K562 (cell line): Measurements from ENCODE around the gene GPSM3. TPM values are rescaled to one million over a fixed set of nuclear protein-coding genes. Genes with fewer than 3 reads are reported as not detected.

Experiments used
- ATAC-seq: fragments of 200-7000 bp; cut with Tn5 transposase; 3 replicates; pipeline ENCODE4 v1.9.1; 2020; ENCODE audit warnings: moderate library complexity
- BruUV-seq: library from RNA; stranded (reverse); fragments of 400-500 nt; replicated peaks from 2 replicates; lab custom pipeline; 2021; lab: Mats Ljungman, UMichigan
- CTCF ChIA-PET: fragments of 300-600 bp; formaldehyde crosslinking; extraction: SDS; loops from one replicate; lab custom pipeline; 2021; ENCODE audit warnings: low intra/inter-chr PET ratio; lab: Yijun Ruan, JAX
- POLR2A ChIA-PET: fragments of 300-600, 350-650 bp; sonication (Branson Sonifier 250); formaldehyde crosslinking; extraction: SDS; loops from one replicate; lab custom pipeline; 2021; ENCODE audit warnings: antibody characterized with exemption, inconsistent platforms; lab: Yijun Ruan, JAX
- DNase-seq, 4 experiments: peaks; one replicate each; pipeline versions ENCODE4 v3.0.0 to v3.0.0-alpha.2; 2011 to 2018; ENCODE audit warnings: low spot score in 3 of 4, mixed read lengths in 3 of 4; ENCODE audit errors: extremely low read depth in 1 of 4
- FAIRE-seq: peaks from 2 replicates; lab custom pipeline; 2011; peaks lifted over from hg19 to GRCh38; lab: Jason Lieb, UNC
- H2AFZ ChIP-seq: 2 replicates; pipeline ENCODE4 v1.6.0; 2011; ENCODE audit warnings: low read depth, low read length, control low read depth, inconsistent platforms
- H3K27ac ChIP-seq: fragments of 200-600 bp; 3 replicates; pipeline ENCODE4 v1.8.0; 2011; ENCODE audit warnings: low read depth, mild to moderate bottlenecking, control low read depth, inconsistent platforms, low read length, moderate library complexity, mixed read lengths; ENCODE audit errors: extremely low read depth
- H3K27me3 ChIP-seq, 2 experiments: fragments of 300-600 bp in 1 of 2; 2 replicates in 1 of 2; 3 replicates in 1 of 2; pipeline versions ENCODE4 v1.6.0 to v1.8.0; 2011; ENCODE audit warnings: inconsistent platforms in 2 of 2, low read length in 2 of 2, mild to moderate bottlenecking in 1 of 2, mixed read lengths in 1 of 2, moderate library complexity in 1 of 2; ENCODE audit not compliant: control insufficient read depth in 2 of 2, insufficient read depth in 2 of 2
- H3K36me3 ChIP-seq: fragments of 300-600 bp; 3 replicates; pipeline ENCODE4 v1.8.0; 2011; ENCODE audit warnings: mild to moderate bottlenecking, low read length, inconsistent platforms; ENCODE audit not compliant: control insufficient read depth, insufficient read depth
- H3K4me1 ChIP-seq, 2 experiments: fragments of 200-600 bp in 1 of 2; replicated peaks in 1 of 2; 2 replicates in 1 of 2; 3 replicates in 1 of 2; pipeline versions ENCODE4 v1.5.1 to v1.8.0; 2011; ENCODE audit warnings: inconsistent platforms in 2 of 2, low read length in 2 of 2, mild to moderate bottlenecking in 1 of 2, mixed read lengths in 1 of 2, moderate library complexity in 1 of 2; ENCODE audit not compliant: control insufficient read depth in 2 of 2, insufficient read depth in 2 of 2
- H3K4me2 ChIP-seq: 2 replicates; pipeline ENCODE4 v1.6.1; 2011; ENCODE audit warnings: low read length, control low read depth, inconsistent platforms, mixed read lengths; ENCODE audit not compliant: insufficient read depth
- H3K4me3 ChIP-seq: fragments of 200-600 bp; sonication (generic), shearing (Covaris generic); 2 replicates; pipeline ENCODE4 v1.5.1; 2016; ENCODE audit warnings: control low read depth, inconsistent platforms
- H3K79me2 ChIP-seq: fragments of 200-600 bp; 3 replicates; pipeline ENCODE4 v1.8.0; 2011; ENCODE audit warnings: low read length, inconsistent platforms; ENCODE audit not compliant: control insufficient read depth, insufficient read depth
- H3K9ac ChIP-seq, 2 experiments: 2 replicates each; pipeline versions ENCODE4 v1.6.0 to v1.6.1; 2011; ENCODE audit warnings: low read depth in 2 of 2, low read length in 2 of 2, control low read depth in 1 of 2, inconsistent platforms in 1 of 2, mild to moderate bottlenecking in 1 of 2, mixed read lengths in 1 of 2; ENCODE audit not compliant: insufficient read depth in 1 of 2
- H3K9me1 ChIP-seq: one replicate; pipeline ENCODE4 v1.6.0; 2011; ENCODE audit warnings: inconsistent platforms, mild to moderate bottlenecking, low read length, moderate library complexity; ENCODE audit not compliant: control insufficient read depth, insufficient read depth
- H3K9me3 ChIP-seq: replicated peaks from 2 replicates; pipeline ENCODE4 v1.5.1; 2011; ENCODE audit warnings: low read depth, low read length, inconsistent platforms; ENCODE audit not compliant: control insufficient read depth, insufficient read depth
- H4K20me1 ChIP-seq: replicated peaks from 2 replicates; pipeline ENCODE4 v1.6.1; 2011; ENCODE audit warnings: low read length, inconsistent platforms, mixed read lengths; ENCODE audit not compliant: control insufficient read depth, insufficient read depth
- JUND ChIP-seq, 2 experiments: IDR thresholded peaks; 2 replicates in 1 of 2; 3 replicates in 1 of 2; pipeline ENCODE4 v1.6.1; 2011; ENCODE audit warnings: borderline replicate concordance in 2 of 2, low read depth in 2 of 2, low read length in 2 of 2, improper control_type of control experiment in 1 of 2, missing biosample characterization in 1 of 2, missing genetic modification characterization in 1 of 2, missing genetic modification reagents in 1 of 2
- MYNN ChIP-seq, 2 experiments: sonication (generic); formaldehyde crosslinking in 1 of 2; IDR thresholded peaks; 2 replicates each; pipeline versions ENCODE4 v1.5.0 to v1.6.1; 2016 to 2020; ENCODE audit warnings: antibody characterized with exemption in 1 of 2, missing genetic modification reagents in 1 of 2
- PML ChIP-seq: IDR thresholded peaks from 2 replicates; pipeline ENCODE4 v1.6.1; 2012; ENCODE audit warnings: low read length, inconsistent platforms
- RAD21 ChIP-seq, 2 experiments: fragments of 250-450 bp in 1 of 2; fragments of 450-650 bp in 1 of 2; sonication (Bioruptor Pico) in 1 of 2; formaldehyde crosslinking in 1 of 2; IDR thresholded peaks in 1 of 2; conservative IDR thresholded peaks in 1 of 2; 2 replicates each; pipeline versions ENCODE4 v1.4.0 to v1.8.0; 2020 to 2022; ENCODE audit warnings: mild to moderate bottlenecking in 2 of 2, moderate library complexity in 1 of 2
- RBBP5 ChIP-seq: fragments of 200-600 bp; sonication (generic); IDR thresholded peaks from 2 replicates; pipeline ENCODE4 v1.6.1; 2012; ENCODE audit warnings: borderline replicate concordance, mild to moderate bottlenecking, low read length, control low read depth, inconsistent platforms; ENCODE audit not compliant: insufficient read depth, poor library complexity, severe bottlenecking
- RBM22 ChIP-seq: fragments of 200-400 bp; formaldehyde crosslinking; IDR thresholded peaks from 2 replicates; pipeline ENCODE4 v1.6.1; 2018; ENCODE audit warnings: low read length, low read depth; ENCODE audit not compliant: poor library complexity, severe bottlenecking
- ZNF431 ChIP-seq: sonication (generic); formaldehyde crosslinking; IDR thresholded peaks from 2 replicates; pipeline ENCODE4 v1.8.0; 2022; ENCODE audit warnings: mild to moderate bottlenecking, missing genetic modification reagents
- WGBS: fragments of 100-300 bp; shearing (Covaris generic); methylation state at CpG from one replicate; pipeline ENCODE4 v1.1.6; 2016; ENCODE audit warnings: low coverage, mixed read lengths; ENCODE audit not compliant: insufficient coverage; ENCODE audit errors: missing lambda C conversion rate; 5-methylcytosine and 5-hydroxymethylcytosine counted together
- in situ Hi-C: fragments of 300-500 bp; cut with MboI; formaldehyde crosslinking; loops from 4 replicates; pipeline ENCODE4 v1.15.0; 2018; ENCODE audit warnings: inconsistent platforms, mixed read lengths
- intact Hi-C: fragments of 100-400 bp; cut with micrococcal nuclease; formaldehyde crosslinking; loops from 2 replicates; pipeline ENCODE4 v1.14.2; 2022
- polyA plus RNA-seq, 8 experiments: library from polyadenylated mRNA; depleted of rRNA in 4 of 8; stranded (reverse) in 5 of 8; unstranded in 3 of 8; fragments of >200 nt; fragmentation: Nextera tagmentation in 2 of 8; fragmentation: Illumina TruSeq in 1 of 8; extraction: Ambion mirVana in 2 of 8; extraction: Trizol in 1 of 8; gene quantifications; 2 replicates each; pipeline versions ENCODE4 v1.2.1 to v1.2.3, GENCODE V29; 2011 to 2014; ENCODE audit warnings: inconsistent platforms in 1 of 8, missing spikeins in 1 of 8
- total RNA-seq, 7 experiments: library from RNA; depleted of rRNA in 6 of 7; stranded (reverse); fragments of >200 nt in 6 of 7; fragmentation: Illumina TruSeq in 2 of 7; extraction: Trizol in 2 of 7; gene quantifications; 2 replicates each; pipeline versions ENCODE4 v1.2.1 to v1.2.3, GENCODE V29; 2011 to 2021; ENCODE audit warnings: low replicate concordance in 1 of 7
- TF ChIP-seq, protein P1 (sequence below): sonication (generic); formaldehyde crosslinking; IDR thresholded peaks from 2 replicates; pipeline ENCODE4 v1.8.0; 2022; ENCODE audit warnings: mild to moderate bottlenecking, missing genetic modification reagents
- TF ChIP-seq, protein P2 (sequence below), 2 experiments: fragments of 450-650 bp in 1 of 2; sonication (generic) in 1 of 2; formaldehyde crosslinking in 1 of 2; IDR thresholded peaks in 1 of 2; conservative IDR thresholded peaks in 1 of 2; 2 replicates each; pipeline versions ENCODE4 v1.6.1 to v1.8.1; 2016 to 2023; ENCODE audit warnings: mild to moderate bottlenecking in 2 of 2, moderate library complexity in 2 of 2, inconsistent platforms in 1 of 2, missing genetic modification reagents in 1 of 2
- TF ChIP-seq, protein P3 (sequence below), 3 experiments: IDR thresholded peaks in 2 of 3; conservative IDR thresholded peaks in 1 of 3; 2 replicates each; pipeline ENCODE4 v1.5.1; 2011 to 2012; ENCODE audit warnings: low read length in 3 of 3, mild to moderate bottlenecking in 3 of 3, control low read depth in 2 of 3, improper control_type of control experiment in 1 of 3, inconsistent platforms in 1 of 3, low read depth in 1 of 3, mixed read lengths in 1 of 3, moderate library complexity in 1 of 3; ENCODE audit not compliant: insufficient read depth in 2 of 3

GPSM3 gene
- total and polyA plus RNA-seq, 9 of the 15 experiments (the other 6 are each of a cell fraction or from before 2014, with no cell fraction given): 5.3 to 42.6 (median 24.4) TPM

DNA sequence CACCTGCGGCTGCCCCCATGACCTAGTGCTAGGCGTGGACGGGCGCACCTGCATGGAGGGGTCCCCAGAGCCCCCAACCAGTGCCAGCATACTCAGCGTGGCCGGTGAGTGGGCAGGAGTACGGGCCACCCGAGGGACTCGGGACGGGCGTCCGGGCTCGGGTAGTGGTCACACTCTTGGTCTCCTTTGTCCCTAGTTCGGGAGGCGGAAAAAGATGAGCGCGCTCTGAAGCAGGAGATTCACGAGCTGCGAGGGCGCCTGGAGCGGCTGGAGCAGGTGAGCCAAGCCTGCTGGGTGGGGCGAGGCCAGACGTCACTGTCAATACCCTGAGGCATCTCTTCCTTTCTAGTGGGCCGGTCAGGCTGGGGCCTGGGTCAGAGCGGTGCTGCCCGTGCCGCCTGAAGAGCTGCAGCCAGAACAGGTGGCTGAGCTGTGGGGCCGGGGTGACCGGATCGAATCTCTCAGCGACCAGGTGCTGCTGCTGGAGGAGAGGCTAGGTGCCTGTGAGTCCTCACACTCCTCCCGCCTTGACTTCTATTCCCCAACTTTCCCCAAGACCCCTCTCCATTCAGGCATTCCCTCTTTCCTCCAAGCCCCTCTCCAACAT, 25.2 kb downstream of the GPSM3 start (continued):
- TF ChIP-seq MYNN (IDR thresholded peaks at IDR 0.05): 0 out of 2 replicates have a peak, but pooled peaks have one; percentile 2
- no peak for TF ChIP-seq MYNN (CRISPR knock-in tag; IDR thresholded peaks at IDR 0.05)
- no peak for TF ChIP-seq ZNF431 (CRISPR knock-in tag)
- TF ChIP-seq, protein P1, sequence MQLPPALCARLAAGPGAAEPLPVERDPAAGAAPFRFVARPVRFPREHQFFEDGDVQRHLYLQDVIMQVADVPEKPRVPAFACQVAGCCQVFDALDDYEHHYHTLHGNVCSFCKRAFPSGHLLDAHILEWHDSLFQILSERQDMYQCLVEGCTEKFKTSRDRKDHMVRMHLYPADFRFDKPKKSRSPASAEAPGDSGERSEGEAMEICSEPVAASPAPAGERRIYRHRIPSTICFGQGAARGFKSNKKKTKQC (CRISPR knock-in tag): 0 out of 2 replicates have a peak, but pooled peaks have one; percentile 44

DNA sequence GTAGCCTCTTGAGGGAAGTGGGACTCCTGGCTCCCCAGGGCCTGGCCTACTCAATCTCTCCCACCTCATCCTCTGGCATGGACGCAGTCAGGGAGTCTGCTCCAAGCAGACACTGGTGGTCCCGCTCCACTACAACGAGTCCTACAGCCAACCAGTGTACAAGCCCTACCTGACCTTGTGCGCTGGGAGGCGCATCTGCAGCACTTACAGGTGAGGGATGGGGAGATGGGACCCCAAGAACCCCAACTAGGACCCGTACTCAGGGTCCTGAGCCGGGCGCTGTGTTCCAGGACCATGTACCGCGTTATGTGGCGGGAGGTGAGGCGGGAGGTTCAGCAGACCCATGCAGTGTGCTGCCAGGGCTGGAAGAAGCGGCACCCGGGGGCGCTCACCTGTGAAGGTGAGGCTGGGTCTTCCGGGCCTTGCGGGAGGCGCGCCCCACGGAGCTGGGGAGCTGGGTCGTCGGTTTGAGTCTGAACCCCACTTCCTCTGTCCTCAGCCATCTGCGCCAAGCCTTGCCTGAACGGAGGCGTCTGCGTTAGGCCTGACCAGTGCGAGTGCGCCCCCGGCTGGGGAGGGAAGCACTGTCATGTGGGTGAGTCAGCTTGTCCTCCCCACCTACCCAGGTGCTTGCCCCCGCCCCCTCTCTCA, 25.9 kb downstream of the GPSM3 start:
- FAIRE-seq (no peak), DNase-seq (peak; percentile 69 to 77 (median 70)), ATAC-seq (peak; percentile 62)
- H3K4me3 ChIP-seq: no peak overlapping the region
- in situ Hi-C loops (no loop called here), intact Hi-C loops (loop anchor here (5.0 kb wide), 1 partner anchor 49 kb away; no protein-coding TSS in a partner anchor)
- ChIA-PET CTCF (no interaction called here), POLR2A (interaction anchor here (0.6 to 4.6 kb wide), 3 partner anchors 11 to 37 kb away, joined by 3 to 30 read pairs (median 4); partner anchors contain the start of genes AGPAT1 and RNF5)
- H3K27ac ChIP-seq: 0 out of 3 replicates have a peak overlapping the region, but pooled peaks have one; percentile 10
- H3K27me3 ChIP-seq: no peaks in the 10 kb centered on the region
- H3K4me1 ChIP-seq: peaks cover 44 to 51% of the 10 kb centered on the region in 2 experiments
- H3K9me3 ChIP-seq: no peaks in the 10 kb centered on the region
- no peak overlapping the region for H3K4me2 ChIP-seq
- H3K36me3 ChIP-seq: peaks cover 80% of the 10 kb centered on the region
- H2AFZ ChIP-seq: no peak overlapping the region
- H3K79me2 ChIP-seq: peaks cover 3% of the 10 kb centered on the region; the same call in 1 of the 3 replicates
- peak overlapping the region in 1 of 2 experiments; percentile 88; a peak in 2 of 4 replicates for H3K9ac ChIP-seq
- no peaks in the 10 kb centered on the region for H4K20me1 ChIP-seq
- no peaks in the 10 kb centered on the region for H3K9me1 ChIP-seq
- 92% methylated on average over 24 of the region's 30 CpGs for WGBS
- no TSS peak for BruUV-seq
- TF ChIP-seq MYNN (IDR thresholded peaks at IDR 0.05) (0 out of 2 replicates have a peak, but pooled peaks have one; percentile 17), MYNN (CRISPR knock-in tag; IDR thresholded peaks at IDR 0.05) (no peak), JUND (IDR thresholded peaks at IDR 0.05; ENCODE audit: borderline replicate concordance, low read depth, low read length) (peak; percentile 60; the same call in 1 of the 2 replicates), JUND (tag; IDR thresholded peaks at IDR 0.05; ENCODE audit: borderline replicate concordance, low read depth, low read length) (no peak; the same call in 2 of the 3 replicates), RBM22 (peak; percentile 18), PML (0 out of 2 replicates have a peak, but pooled peaks have one; percentile 8), RAD21 (CRISPR knock-in tag; conservative IDR thresholded peaks at IDR 0.05 in 1 of 2, IDR thresholded peaks at IDR 0.05 in 1 of 2) (peak in 1 of 2 experiments; percentile 35; a peak in 3 of 4 replicates), RBBP5 (peak; percentile 8)
- TF ChIP-seq, protein P2, sequence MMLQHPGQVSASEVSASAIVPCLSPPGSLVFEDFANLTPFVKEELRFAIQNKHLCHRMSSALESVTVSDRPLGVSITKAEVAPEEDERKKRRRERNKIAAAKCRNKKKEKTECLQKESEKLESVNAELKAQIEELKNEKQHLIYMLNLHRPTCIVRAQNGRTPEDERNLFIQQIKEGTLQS (IDR thresholded peaks at IDR 0.05): peak; percentile 56
- TF ChIP-seq, protein P2 (CRISPR knock-in tag; conservative IDR thresholded peaks at IDR 0.05): no peak
- TF ChIP-seq, protein P3, sequence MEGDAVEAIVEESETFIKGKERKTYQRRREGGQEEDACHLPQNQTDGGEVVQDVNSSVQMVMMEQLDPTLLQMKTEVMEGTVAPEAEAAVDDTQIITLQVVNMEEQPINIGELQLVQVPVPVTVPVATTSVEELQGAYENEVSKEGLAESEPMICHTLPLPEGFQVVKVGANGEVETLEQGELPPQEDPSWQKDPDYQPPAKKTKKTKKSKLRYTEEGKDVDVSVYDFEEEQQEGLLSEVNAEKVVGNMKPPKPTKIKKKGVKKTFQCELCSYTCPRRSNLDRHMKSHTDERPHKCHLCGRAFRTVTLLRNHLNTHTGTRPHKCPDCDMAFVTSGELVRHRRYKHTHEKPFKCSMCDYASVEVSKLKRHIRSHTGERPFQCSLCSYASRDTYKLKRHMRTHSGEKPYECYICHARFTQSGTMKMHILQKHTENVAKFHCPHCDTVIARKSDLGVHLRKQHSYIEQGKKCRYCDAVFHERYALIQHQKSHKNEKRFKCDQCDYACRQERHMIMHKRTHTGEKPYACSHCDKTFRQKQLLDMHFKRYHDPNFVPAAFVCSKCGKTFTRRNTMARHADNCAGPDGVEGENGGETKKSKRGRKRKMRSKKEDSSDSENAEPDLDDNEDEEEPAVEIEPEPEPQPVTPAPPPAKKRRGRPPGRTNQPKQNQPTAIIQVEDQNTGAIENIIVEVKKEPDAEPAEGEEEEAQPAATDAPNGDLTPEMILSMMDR (IDR thresholded peaks at IDR 0.05 in 2 of 3, conservative IDR thresholded peaks at IDR 0.05 in 1 of 3; ENCODE audit: insufficient read depth in 2 of 3, low read depth in 1 of 3, low read length in 3 of 3): peak; percentile 40 to 59 (median 58)
